GM23248 (cell line): ENCODE results near the gene ADAT3. TPM values are rescaled to one million over a fixed set of nuclear protein-coding genes. Genes with fewer than 3 reads are reported as not detected.

Experiments
- DNase-seq: peaks from one replicate; pipeline ENCODE4 v3.0.0-alpha.2; 2015
- H2AFZ ChIP-seq: fragments of 200-600 bp; sonication (generic); 2 replicates; pipeline ENCODE4 v1.6.1; 2016; ENCODE audit warnings: antibody characterized with exemption
- H3F3A ChIP-seq: fragments of 200-600 bp; sonication (generic); 2 replicates; pipeline ENCODE4 v1.6.1; 2016; ENCODE audit warnings: mild to moderate bottlenecking, antibody characterized with exemption, mixed run types; ENCODE audit not compliant: insufficient read depth
- H3K27ac ChIP-seq: fragments of 200-600 bp; sonication (generic); 2 replicates; pipeline ENCODE4 v1.5.1; 2016; ENCODE audit warnings: mild to moderate bottlenecking
- H3K27me3 ChIP-seq: fragments of 200-600 bp; sonication (generic); replicated peaks from 2 replicates; pipeline ENCODE4 v1.6.1; 2016; ENCODE audit warnings: mild to moderate bottlenecking; ENCODE audit not compliant: insufficient read depth
- H3K36me3 ChIP-seq: fragments of 200-600 bp; sonication (generic); 2 replicates; pipeline ENCODE4 v1.6.1; 2016; ENCODE audit warnings: low read depth, mild to moderate bottlenecking
- H3K4me1 ChIP-seq: fragments of 200-600 bp; sonication (generic); 2 replicates; pipeline ENCODE4 v1.6.1; 2016; ENCODE audit warnings: mild to moderate bottlenecking; ENCODE audit not compliant: insufficient read depth
- H3K4me2 ChIP-seq: fragments of 200-600 bp; sonication (generic); one replicate; pipeline ENCODE4 v1.6.1; 2016; ENCODE audit warnings: mild to moderate bottlenecking; ENCODE audit not compliant: unreplicated experiment
- H3K4me3 ChIP-seq: fragments of 200-600 bp; sonication (generic); 2 replicates; pipeline ENCODE4 v1.5.1; 2016; ENCODE audit warnings: mild to moderate bottlenecking
- H3K79me2 ChIP-seq: fragments of 200-600 bp; sonication (generic); 2 replicates; pipeline ENCODE4 v1.6.1; 2016; ENCODE audit warnings: mild to moderate bottlenecking; ENCODE audit not compliant: insufficient read depth
- H3K9ac ChIP-seq: fragments of 200-600 bp; sonication (generic); 2 replicates; pipeline ENCODE4 v1.6.1; 2016; ENCODE audit warnings: mild to moderate bottlenecking
- H3K9me2 ChIP-seq: fragments of 200-600 bp; sonication (generic); 2 replicates; pipeline ENCODE4 v1.6.1; 2016; ENCODE audit warnings: mixed run types, mild to moderate bottlenecking, moderate library complexity; ENCODE audit not compliant: insufficient read depth
- H3K9me3 ChIP-seq: fragments of 200-600 bp; sonication (generic); one replicate; pipeline ENCODE4 v1.6.1; 2017; ENCODE audit warnings: low read depth
- H4K20me1 ChIP-seq: fragments of 200-600 bp; sonication (generic); 2 replicates; pipeline ENCODE4 v1.6.0; 2016; ENCODE audit not compliant: insufficient read depth
- EZH2 ChIP-seq: fragments of 200-600 bp; sonication (generic); IDR thresholded peaks from 2 replicates; pipeline ENCODE4 v1.6.1; 2018; ENCODE audit warnings: antibody characterized with exemption, mild to moderate bottlenecking; ENCODE audit not compliant: insufficient read depth, poor library complexity, severe bottlenecking
- EZH2phosphoT487 ChIP-seq: fragments of 200-600 bp; sonication (generic); IDR thresholded peaks from 2 replicates; pipeline ENCODE4 v1.6.1; 2018; ENCODE audit warnings: antibody characterized with exemption, moderate library complexity, mild to moderate bottlenecking, low read depth; ENCODE audit not compliant: insufficient read depth
- WGBS, 2 experiments: methylation state at CpG; one replicate each; pipeline ENCODE4 v1.1.6; 2015 to 2017; ENCODE audit warnings: low lambda C conversion rate in 2 of 2, low coverage in 1 of 2; ENCODE audit errors: missing lambda C conversion rate in 2 of 2; 5-methylcytosine and 5-hydroxymethylcytosine counted together
- in situ Hi-C: fragments of 300-500 bp; cut with MboI; formaldehyde crosslinking; loops from 2 replicates; pipeline ENCODE4 v1.15.0; 2020
- polyA plus RNA-seq: library from polyadenylated mRNA; unstranded; fragments of >200 nt; fragmentation: Nextera tagmentation; extraction: Ambion mirVana; gene quantifications from 2 replicates; pipeline ENCODE4 v1.2.1, GENCODE V29; 2016
- total RNA-seq: library from RNA; depleted of rRNA; stranded (reverse); fragments of >200 nt; shearing (Covaris generic); gene quantifications from 2 replicates; pipeline ENCODE4 v1.2.3, GENCODE V29; 2014

Gene ADAT3
- total and polyA plus RNA-seq, 2 experiments from 2014 or later: 0.22 to 3.2 TPM

DNA sequence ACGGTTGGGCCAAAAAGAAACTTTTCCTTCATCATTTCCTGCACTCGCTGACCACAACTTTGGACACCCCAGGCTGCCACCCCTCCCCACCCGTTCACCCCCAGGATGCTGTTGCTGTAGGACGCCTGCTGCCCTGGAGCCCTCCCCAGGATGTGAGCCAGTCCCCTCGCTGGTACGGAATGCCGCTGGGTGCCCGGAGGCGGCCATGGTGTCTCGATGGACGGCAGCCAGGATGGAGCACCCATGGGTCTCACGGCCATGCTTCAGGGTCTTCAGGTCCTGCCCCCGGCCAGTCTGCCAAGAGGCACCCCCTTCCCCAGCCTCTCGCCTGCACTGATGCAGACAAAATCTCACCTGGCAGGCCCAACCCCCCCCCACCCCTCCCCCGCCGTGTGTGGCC lies 20.3 kb downstream of the ADAT3 start:
- H3K4me3 ChIP-seq: no peak overlapping the region
- no peak overlapping the region for H2AFZ ChIP-seq
- H4K20me1 ChIP-seq: no peaks in the 10 kb centered on the region
- no peaks in the 10 kb centered on the region for H3K9me3 ChIP-seq
- H3K9me2 ChIP-seq: no peaks in the 10 kb centered on the region
- no peak overlapping the region for H3K9ac ChIP-seq
- no peaks in the 10 kb centered on the region; the same call in 1 of the 2 replicates for H3F3A ChIP-seq
- H3K4me2 ChIP-seq: no peak overlapping the region
- H3K4me1 ChIP-seq: peaks cover 4% of the 10 kb centered on the region; the same call in 1 of the 2 replicates
- in situ Hi-C loops: no loop called here
- no peak for DNase-seq
- 81 to 92% methylated on average over 8 to 16 of the region's 16 CpGs for WGBS, 2 experiments
- H3K27me3 ChIP-seq: no peaks in the 10 kb centered on the region
- H3K79me2 ChIP-seq: no peaks in the 10 kb centered on the region
- TF ChIP-seq EZH2 (no peak), EZH2phosphoT487 (no peak)
- no peaks in the 10 kb centered on the region; the same call in 1 of the 2 replicates for H3K36me3 ChIP-seq
- H3K27ac ChIP-seq: no peak overlapping the region

DNA sequence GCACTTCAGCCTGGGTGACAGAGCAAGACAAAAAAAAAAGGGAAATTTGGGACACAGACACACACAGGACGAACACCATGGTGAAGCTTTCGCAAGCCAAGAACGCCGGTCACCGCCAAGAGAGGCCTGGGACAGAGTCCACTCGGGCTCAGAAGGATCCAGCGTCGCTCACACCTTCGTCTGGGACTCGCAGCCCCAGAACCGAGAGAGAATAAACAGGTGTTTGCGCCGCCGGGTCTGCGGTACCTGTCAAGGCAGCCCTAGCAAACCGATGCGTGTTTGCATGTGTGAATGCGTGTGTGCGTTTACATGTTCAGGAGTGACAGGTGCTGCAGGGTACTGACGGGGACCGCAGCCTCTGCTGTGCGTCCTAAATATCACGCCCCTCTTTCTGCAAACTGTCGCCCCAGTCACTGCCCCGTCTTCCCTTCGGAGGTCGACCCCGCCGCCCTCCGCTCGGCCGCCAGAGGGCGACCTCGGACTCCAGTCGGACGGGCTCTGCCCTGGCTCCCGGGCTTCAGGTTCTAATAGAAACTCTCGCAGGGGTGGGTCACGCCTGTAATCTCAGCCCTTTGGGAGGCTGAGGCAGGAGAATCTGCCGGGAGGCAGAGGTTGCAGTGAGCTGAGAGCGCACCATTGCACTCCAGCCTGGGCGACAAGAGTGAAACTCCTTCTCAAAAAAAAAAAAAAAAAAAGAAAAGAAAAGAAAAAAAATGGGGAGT lies 24.0 kb downstream of the ADAT3 start:
- 13 to 14% methylated on average over 40 to 42 of the region's 42 CpGs for WGBS, 2 experiments
- Histone ChIP-seq H2AFZ (peak overlapping the region; percentile 75), H3K27ac (no peak overlapping the region), H3K27me3 (no peaks in the 10 kb centered on the region), H3K4me2 (peak overlapping the region; percentile 86), H3K4me3 (peak overlapping the region; percentile 64), H3K4me1 (peaks cover 4% of the 10 kb centered on the region; the same call in 1 of the 2 replicates), H3K9me2 (no peaks in the 10 kb centered on the region), H4K20me1 (no peaks in the 10 kb centered on the region), H3K36me3 (no peaks in the 10 kb centered on the region; the same call in 1 of the 2 replicates), H3K79me2 (no peaks in the 10 kb centered on the region), H3K9ac (peak overlapping the region; percentile 69), H3F3A (no peaks in the 10 kb centered on the region; the same call in 1 of the 2 replicates), H3K9me3 (no peaks in the 10 kb centered on the region)
- no peak for TF ChIP-seq EZH2phosphoT487
- in situ Hi-C loops: no loop called here
- DNase-seq: peak; percentile 89

DNA sequence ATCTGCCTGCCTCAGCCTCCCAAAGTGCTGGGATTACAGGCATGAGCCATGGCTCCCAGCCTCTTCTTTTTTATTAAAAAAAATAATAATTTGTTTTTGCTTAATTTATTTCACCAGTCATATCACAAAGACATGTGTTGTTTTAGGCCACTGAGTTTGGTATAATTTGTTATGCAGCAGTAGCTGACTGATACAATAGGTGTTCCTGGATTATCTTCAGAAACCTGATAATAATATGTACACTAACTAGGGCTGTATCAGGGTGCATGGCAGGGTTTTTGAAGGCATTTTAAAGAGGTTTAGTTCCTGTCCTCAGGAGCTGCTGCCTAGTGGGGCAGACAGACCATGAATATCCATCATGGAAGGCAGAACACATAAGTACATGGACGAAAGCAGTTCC lies 26.2 kb downstream of the ADAT3 start:
- DNase-seq: no peak
- Histone ChIP-seq H3K9me2 (no peaks in the 10 kb centered on the region), H3K79me2 (no peaks in the 10 kb centered on the region), H3K27me3 (no peaks in the 10 kb centered on the region), H4K20me1 (no peaks in the 10 kb centered on the region), H3K4me3 (no peak overlapping the region), H2AFZ (no peak overlapping the region), H3K4me1 (peaks cover 4% of the 10 kb centered on the region; the same call in 1 of the 2 replicates), H3K9me3 (no peaks in the 10 kb centered on the region), H3F3A (no peaks in the 10 kb centered on the region; the same call in 1 of the 2 replicates), H3K27ac (no peak overlapping the region), H3K4me2 (no peak overlapping the region), H3K9ac (no peak overlapping the region), H3K36me3 (no peaks in the 10 kb centered on the region)
- TF ChIP-seq EZH2 (no peak), EZH2phosphoT487 (no peak)
- in situ Hi-C loops: loop anchor here (10.0 kb wide), 1 partner anchor 153 kb away; no protein-coding TSS in a partner anchor
- 95 to 96% methylated on average over 1 of the region's 1 CpG for WGBS, 2 experiments

DNA sequence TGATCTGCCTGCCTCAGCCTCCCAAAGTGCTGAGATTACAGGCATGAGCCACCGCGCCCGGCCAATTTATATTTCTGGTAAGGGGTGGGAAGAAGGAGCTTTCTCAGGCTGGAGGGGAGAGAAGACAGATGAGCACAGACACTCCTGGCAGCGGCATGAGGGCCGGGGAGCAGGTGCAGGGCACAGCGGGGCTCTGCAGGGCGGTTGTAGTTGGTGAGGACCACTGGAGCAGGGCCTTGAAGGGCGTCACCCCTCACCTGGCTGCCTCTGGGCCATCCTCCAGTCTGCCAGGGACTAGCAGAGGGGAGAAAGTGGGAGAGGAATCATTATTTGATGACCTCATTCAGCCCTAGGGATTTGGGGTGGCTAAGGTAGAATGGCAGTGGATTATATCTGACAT lies 27.2 kb downstream of the ADAT3 start:
- Histone ChIP-seq H3K4me3 (no peak overlapping the region), H3K9ac (no peak overlapping the region), H4K20me1 (no peaks in the 10 kb centered on the region), H2AFZ (no peak overlapping the region), H3K79me2 (no peaks in the 10 kb centered on the region), H3K9me2 (no peaks in the 10 kb centered on the region), H3K27me3 (no peaks in the 10 kb centered on the region), H3K4me2 (no peak overlapping the region), H3K4me1 (peaks cover 4% of the 10 kb centered on the region; the same call in 1 of the 2 replicates), H3K9me3 (no peaks in the 10 kb centered on the region), H3F3A (no peaks in the 10 kb centered on the region; the same call in 1 of the 2 replicates), H3K36me3 (no peaks in the 10 kb centered on the region), H3K27ac (no peak overlapping the region)
- WGBS, 2 experiments: 83 to 86% methylated on average over 8 of the region's 8 CpGs
- no peak for DNase-seq
- TF ChIP-seq EZH2 (no peak), EZH2phosphoT487 (no peak)
- in situ Hi-C loops: loop anchor here (10.0 kb wide), 1 partner anchor 152 kb away; no protein-coding TSS in a partner anchor
